SK-N-SH treated with all-trans-retinoic acid at 6 μM for 48 hours (cell line): ENCODE measurements around the gene ATP7B.

Source experiments
- ARNTL ChIP-seq: fragments of 450-650 bp; formaldehyde crosslinking; IDR thresholded peaks from 2 replicates; pipeline ENCODE4 v1.5.0; 2020; ENCODE audit warnings: low read depth, mild to moderate bottlenecking, moderate library complexity, borderline replicate concordance
- GLIS3 ChIP-seq: fragments of 250-450 bp; sonication (Bioruptor Pico); IDR thresholded peaks from 2 replicates; pipeline ENCODE4 v1.5.0; 2020; ENCODE audit warnings: mild to moderate bottlenecking, moderate library complexity
- ISL1 ChIP-seq: fragments of 250-450 bp; sonication (Bioruptor Pico); IDR thresholded peaks from 2 replicates; pipeline ENCODE4 v2.1.2; 2022; ENCODE audit warnings: mild to moderate bottlenecking, moderate library complexity
- RARB ChIP-seq: fragments of 250-450 bp; sonication (Bioruptor Pico); IDR thresholded peaks from 2 replicates; pipeline ENCODE4 v1.8.0; 2021; ENCODE audit warnings: mild to moderate bottlenecking, moderate library complexity
- ZC3H10 ChIP-seq: fragments of 250-450 bp; sonication (Bioruptor Pico); IDR thresholded peaks from 2 replicates; pipeline ENCODE4 v1.5.1; 2021; ENCODE audit warnings: mild to moderate bottlenecking, moderate library complexity
- ZFP3 ChIP-seq: fragments of 250-450 bp; sonication (Bioruptor Pico); IDR thresholded peaks from 2 replicates; pipeline ENCODE4 v1.5.0; 2020; ENCODE audit warnings: mild to moderate bottlenecking, moderate library complexity
- TF ChIP-seq, protein P1 (sequence below): fragments of 250-450 bp; sonication (Bioruptor Pico); IDR thresholded peaks from 2 replicates; pipeline ENCODE4 v1.8.0; 2020; ENCODE audit warnings: mild to moderate bottlenecking, moderate library complexity, borderline replicate concordance
- TF ChIP-seq, protein P2 (sequence below): fragments of 250-450 bp; sonication (Bioruptor Pico); IDR thresholded peaks from 2 replicates; pipeline ENCODE4 v1.5.1; 2021; ENCODE audit warnings: mild to moderate bottlenecking, moderate library complexity

GRCh38 chr13:51913421-51914136 lies 97.7 kb downstream of the ATP7B start:
- no peak for TF ChIP-seq ZFP3 (CRISPR knock-in tag)
- TF ChIP-seq RARB = no peak
- no peak for TF ChIP-seq ISL1 (CRISPR knock-in tag)
- TF ChIP-seq ZC3H10 (CRISPR knock-in tag) = no peak
- TF ChIP-seq, protein P1, sequence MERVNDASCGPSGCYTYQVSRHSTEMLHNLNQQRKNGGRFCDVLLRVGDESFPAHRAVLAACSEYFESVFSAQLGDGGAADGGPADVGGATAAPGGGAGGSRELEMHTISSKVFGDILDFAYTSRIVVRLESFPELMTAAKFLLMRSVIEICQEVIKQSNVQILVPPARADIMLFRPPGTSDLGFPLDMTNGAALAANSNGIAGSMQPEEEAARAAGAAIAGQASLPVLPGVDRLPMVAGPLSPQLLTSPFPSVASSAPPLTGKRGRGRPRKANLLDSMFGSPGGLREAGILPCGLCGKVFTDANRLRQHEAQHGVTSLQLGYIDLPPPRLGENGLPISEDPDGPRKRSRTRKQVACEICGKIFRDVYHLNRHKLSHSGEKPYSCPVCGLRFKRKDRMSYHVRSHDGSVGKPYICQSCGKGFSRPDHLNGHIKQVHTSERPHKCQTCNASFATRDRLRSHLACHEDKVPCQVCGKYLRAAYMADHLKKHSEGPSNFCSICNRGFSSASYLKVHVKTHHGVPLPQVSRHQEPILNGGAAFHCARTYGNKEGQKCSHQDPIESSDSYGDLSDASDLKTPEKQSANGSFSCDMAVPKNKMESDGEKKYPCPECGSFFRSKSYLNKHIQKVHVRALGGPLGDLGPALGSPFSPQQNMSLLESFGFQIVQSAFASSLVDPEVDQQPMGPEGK (CRISPR knock-in tag) = no peak
- TF ChIP-seq ARNTL (CRISPR knock-in tag) = no peak
- no peak for TF ChIP-seq GLIS3
- TF ChIP-seq, protein P2, sequence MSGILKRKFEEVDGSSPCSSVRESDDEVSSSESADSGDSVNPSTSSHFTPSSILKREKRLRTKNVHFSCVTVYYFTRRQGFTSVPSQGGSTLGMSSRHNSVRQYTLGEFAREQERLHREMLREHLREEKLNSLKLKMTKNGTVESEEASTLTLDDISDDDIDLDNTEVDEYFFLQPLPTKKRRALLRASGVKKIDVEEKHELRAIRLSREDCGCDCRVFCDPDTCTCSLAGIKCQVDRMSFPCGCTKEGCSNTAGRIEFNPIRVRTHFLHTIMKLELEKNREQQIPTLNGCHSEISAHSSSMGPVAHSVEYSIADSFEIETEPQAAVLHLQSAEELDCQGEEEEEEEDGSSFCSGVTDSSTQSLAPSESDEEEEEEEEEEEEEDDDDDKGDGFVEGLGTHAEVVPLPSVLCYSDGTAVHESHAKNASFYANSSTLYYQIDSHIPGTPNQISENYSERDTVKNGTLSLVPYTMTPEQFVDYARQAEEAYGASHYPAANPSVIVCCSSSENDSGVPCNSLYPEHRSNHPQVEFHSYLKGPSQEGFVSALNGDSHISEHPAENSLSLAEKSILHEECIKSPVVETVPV = no peak
